GM18909 (cell line): ENCODE data around the gene PDILT.
"Not testable (repeated sequence)": the region's sequence is repeated elsewhere in the genome, so short reads cannot be mapped to it uniquely, and the experiment has no call there.

ENCODE experiments used
- ATAC-seq: cut with Tn5 transposase; IDR thresholded peaks from one replicate; pipeline ENCODE4 v1.9.1; 2021; ENCODE audit warnings: mild to moderate bottlenecking; ENCODE audit not compliant: unreplicated experiment, poor library complexity

PDILT gene

GRCh38 chr16:20326321-20326720 lies 78.2 kb downstream of the PDILT start:
- no peak for ATAC-seq

- ATAC-seq: no peak
These were observed 79.5 kb downstream of the PDILT start for GRCh38 chr16:20325005-20325404.

- no peak for ATAC-seq
These were observed 80.9 kb downstream of the PDILT start for GRCh38 chr16:20323591-20324117.

GRCh38 chr16:20322696-20323095 lies 81.8 kb downstream of the PDILT start:
- no peak for ATAC-seq

- ATAC-seq: no peak
These were observed 82.9 kb downstream of the PDILT start for GRCh38 chr16:20321671-20322070.

- ATAC-seq: not testable (repeated sequence)
These were observed 83.5 kb downstream of the PDILT start for GRCh38 chr16:20321051-20321450.

- ATAC-seq: no peak
These were observed 83.9 kb downstream of the PDILT start for GRCh38 chr16:20320592-20320991.

GRCh38 chr16:20320178-20320577 lies 84.4 kb downstream of the PDILT start:
- ATAC-seq: no peak

- no peak for ATAC-seq
These were observed 85.1 kb downstream of the PDILT start for GRCh38 chr16:20319406-20319805.

GRCh38 chr16:20318437-20318836 lies 86.1 kb downstream of the PDILT start:
- no peak for ATAC-seq

GRCh38 chr16:20318006-20318405 lies 86.5 kb downstream of the PDILT start:
- no peak for ATAC-seq

- ATAC-seq: no peak
These were observed 87.4 kb downstream of the PDILT start for GRCh38 chr16:20317117-20317516.

- ATAC-seq: no peak
These were observed 87.8 kb downstream of the PDILT start for GRCh38 chr16:20316715-20317114.

GRCh38 chr16:20315764-20316163 lies 88.8 kb downstream of the PDILT start:
- ATAC-seq: no peak

GRCh38 chr16:20314575-20314974 lies 90.0 kb downstream of the PDILT start:
- ATAC-seq: no peak

GRCh38 chr16:20313741-20314140 lies 90.8 kb downstream of the PDILT start:
- no peak for ATAC-seq

GRCh38 chr16:20312536-20313095 lies 91.9 kb downstream of the PDILT start:
- not testable (repeated sequence) for ATAC-seq

- ATAC-seq: no peak
These were observed 93.0 kb downstream of the PDILT start for GRCh38 chr16:20311548-20311947.

- ATAC-seq: no peak
These were observed 93.8 kb downstream of the PDILT start for GRCh38 chr16:20310421-20311395.

- ATAC-seq: no peak
These were observed 94.8 kb downstream of the PDILT start for GRCh38 chr16:20309786-20310185.
